Testis (tissue), 3 donors: ENCODE measurements around the gene C5orf58. TPM values are rescaled to one million over a fixed set of nuclear protein-coding genes. Genes with fewer than 3 reads are reported as not detected.

Experiments used
- DNase-seq: peaks from one replicate; pipeline ENCODE4 v3.0.0-alpha.2; 2019
- H3K27ac ChIP-seq, 2 donors: fragments of 200-600 bp; sonication (generic); one replicate each; pipeline ENCODE4 v1.5.1; 2019
- H3K27me3 ChIP-seq: fragments of 200-600 bp; sonication (generic); one replicate; pipeline ENCODE4 v1.5.1; 2019
- H3K36me3 ChIP-seq: fragments of 200-600 bp; sonication (generic); one replicate; pipeline ENCODE4 v1.5.1; 2017; ENCODE audit warnings: low read depth; ENCODE audit errors: missing control alignments
- H3K4me1 ChIP-seq: fragments of 200-600 bp; sonication (generic); one replicate; pipeline ENCODE4 v1.5.1; 2019
- H3K4me3 ChIP-seq, 2 donors: fragments of 200-600 bp; sonication (generic); one replicate each; pipeline ENCODE4 v1.5.1; 2017 to 2019
- H3K9me3 ChIP-seq: fragments of 200-600 bp; sonication (generic); one replicate; pipeline ENCODE4 v1.5.1; 2017
- POLR2A ChIP-seq: fragments of 450-650 bp; IDR thresholded peaks from one replicate; pipeline ENCODE4 v1.6.1; 2017; ENCODE audit warnings: antibody characterized with exemption, mild to moderate bottlenecking, moderate library complexity
- WGBS, 2 donors: methylation state at CpG; one replicate each; pipeline ENCODE4 v1.1.5; 2018; 5-methylcytosine and 5-hydroxymethylcytosine counted together
- intact Hi-C: fragments of 100-400 bp; cut with DNase I; formaldehyde crosslinking; loops from one replicate; pipeline ENCODE4 v1.15.1; 2023; ENCODE audit warnings: low total_unique reads
- polyA plus RNA-seq: library from polyadenylated mRNA; stranded (reverse); fragments of 350-450 nt; fragmentation: Illumina TruSeq; extraction: RNeasy Lipid Tissue Mini Kit (QIAGEN cat#74804); gene quantifications from one replicate; pipeline ENCODE4 v1.2.3, GENCODE V29; 2014; ENCODE audit warnings: low read depth, low replicate concordance; ENCODE audit not compliant: insufficient read depth
- total RNA-seq, 2 donors: library from RNA; depleted of rRNA; stranded (reverse); fragments of >200 nt; gene quantifications; one replicate each; pipeline ENCODE4 v1.2.3, GENCODE V29; 2016
- TF ChIP-seq, protein P1 (sequence below), 3 experiments: fragments of 450-650 bp in 2 of 3; fragments of 200-600 bp in 1 of 3; sonication (generic) in 1 of 3; IDR thresholded peaks; one replicate each; pipeline ENCODE4 v1.5.1; 2016 to 2019; ENCODE audit warnings: antibody characterized with exemption in 3 of 3, mild to moderate bottlenecking in 2 of 3, moderate library complexity in 1 of 3

The C5orf58 gene
- total and polyA plus RNA-seq, 3 donors from 2014 or later: 40.9 to 266 (median 72.7) TPM

DNA sequence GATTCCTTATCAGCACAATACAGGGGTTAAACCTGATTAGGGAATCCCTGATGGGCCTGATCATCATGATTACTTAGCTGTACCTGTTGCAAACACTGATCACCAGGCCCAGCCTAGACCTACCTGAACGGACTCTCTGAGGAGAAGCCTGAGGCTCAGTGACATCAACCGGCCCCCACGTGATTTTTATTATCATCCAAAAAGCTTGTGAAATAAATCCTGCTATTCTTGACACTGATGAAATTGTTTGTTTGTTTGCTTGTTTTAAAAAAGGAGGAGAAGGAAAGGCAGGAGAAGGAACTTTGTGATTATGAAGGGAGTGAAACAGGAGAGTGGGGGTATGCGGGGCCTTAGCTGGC is 46.7 kb downstream of the C5orf58 start:
- Histone ChIP-seq H3K27me3 (no peaks in the 10 kb centered on the region), H3K27ac (peak overlapping the region; percentile 55 to 78), H3K9me3 (no peaks in the 10 kb centered on the region), H3K36me3 (no peaks in the 10 kb centered on the region), H3K4me1 (peaks cover 26% of the 10 kb centered on the region), H3K4me3 (no peak overlapping the region)
- WGBS, 2 donors: 83 to 88% methylated on average over 4 of the region's 4 CpGs
- TF ChIP-seq, protein P1, sequence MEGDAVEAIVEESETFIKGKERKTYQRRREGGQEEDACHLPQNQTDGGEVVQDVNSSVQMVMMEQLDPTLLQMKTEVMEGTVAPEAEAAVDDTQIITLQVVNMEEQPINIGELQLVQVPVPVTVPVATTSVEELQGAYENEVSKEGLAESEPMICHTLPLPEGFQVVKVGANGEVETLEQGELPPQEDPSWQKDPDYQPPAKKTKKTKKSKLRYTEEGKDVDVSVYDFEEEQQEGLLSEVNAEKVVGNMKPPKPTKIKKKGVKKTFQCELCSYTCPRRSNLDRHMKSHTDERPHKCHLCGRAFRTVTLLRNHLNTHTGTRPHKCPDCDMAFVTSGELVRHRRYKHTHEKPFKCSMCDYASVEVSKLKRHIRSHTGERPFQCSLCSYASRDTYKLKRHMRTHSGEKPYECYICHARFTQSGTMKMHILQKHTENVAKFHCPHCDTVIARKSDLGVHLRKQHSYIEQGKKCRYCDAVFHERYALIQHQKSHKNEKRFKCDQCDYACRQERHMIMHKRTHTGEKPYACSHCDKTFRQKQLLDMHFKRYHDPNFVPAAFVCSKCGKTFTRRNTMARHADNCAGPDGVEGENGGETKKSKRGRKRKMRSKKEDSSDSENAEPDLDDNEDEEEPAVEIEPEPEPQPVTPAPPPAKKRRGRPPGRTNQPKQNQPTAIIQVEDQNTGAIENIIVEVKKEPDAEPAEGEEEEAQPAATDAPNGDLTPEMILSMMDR (IDR thresholded peaks at IDR 0.05): no peak
- TF ChIP-seq POLR2A: no peak
- intact Hi-C loops: no loop called here
- no peak for DNase-seq

DNA sequence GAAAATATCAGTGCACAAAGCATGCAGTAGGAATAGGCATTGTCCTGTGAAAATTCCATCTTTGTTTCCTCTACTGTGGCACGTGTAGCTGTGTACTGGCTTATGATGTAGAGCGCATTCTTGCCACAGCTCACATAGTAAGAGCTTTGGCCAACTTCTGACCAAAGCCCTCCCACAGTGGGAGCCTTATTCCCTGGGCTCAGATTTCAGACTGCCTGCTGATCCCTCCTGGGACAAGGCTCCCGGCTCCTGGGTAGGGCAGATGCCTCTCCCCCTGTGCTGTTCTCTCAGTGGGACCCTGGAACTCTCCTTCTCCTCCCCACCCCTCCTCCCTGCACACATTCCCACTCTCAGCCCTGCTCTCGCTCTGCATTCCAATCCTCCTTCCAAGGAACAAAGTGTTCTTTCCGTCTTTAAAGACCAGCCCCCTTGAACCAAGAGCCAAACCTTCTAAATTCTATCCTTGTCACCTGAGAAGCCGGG is 47.3 kb downstream of the C5orf58 start:
- 44 to 56% methylated on average over 6 of the region's 6 CpGs for WGBS, 2 donors
- H3K27ac ChIP-seq: peak overlapping the region; percentile 55 to 78
- DNase-seq: peak; percentile 66

DNA sequence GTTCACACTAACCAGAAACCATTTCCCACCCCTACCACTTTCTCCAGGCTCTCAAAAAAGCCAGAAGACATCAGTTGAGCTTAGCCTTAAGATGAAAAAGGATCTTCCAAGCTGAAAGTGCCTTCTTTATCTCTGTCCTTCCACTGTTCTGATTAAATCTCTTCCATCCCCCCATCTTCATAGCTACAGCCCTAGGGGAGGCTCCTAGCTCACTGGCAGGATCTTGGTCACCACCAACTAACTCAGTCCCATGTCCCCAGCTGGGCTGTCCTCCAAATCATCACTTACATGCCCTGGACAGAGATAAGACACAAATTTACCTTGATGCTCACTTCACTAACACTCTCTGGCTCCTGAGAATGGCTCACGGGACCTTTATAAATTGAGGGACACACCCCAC is 50.5 kb downstream of the C5orf58 start:
- WGBS, 2 donors: 89 to 100% methylated on average over 1 of the region's 1 CpG
- Histone ChIP-seq H3K27ac (no peak overlapping the region), H3K27me3 (no peaks in the 10 kb centered on the region), H3K4me1 (peaks cover 34% of the 10 kb centered on the region), H3K4me3 (no peak overlapping the region), H3K36me3 (no peaks in the 10 kb centered on the region), H3K9me3 (no peaks in the 10 kb centered on the region)
- intact Hi-C loops: no loop called here
- no peak for TF ChIP-seq POLR2A
- TF ChIP-seq, protein P1 (IDR thresholded peaks at IDR 0.05): no peak
- no peak for DNase-seq

More for the DNA sequence above, 47.3 kb downstream of the C5orf58 start:
- no peaks in the 10 kb centered on the region for H3K9me3 ChIP-seq
- H3K27me3 ChIP-seq: no peaks in the 10 kb centered on the region
- no peak for TF ChIP-seq POLR2A
- TF ChIP-seq, protein P1 (IDR thresholded peaks at IDR 0.05): no peak
- no peak overlapping the region for H3K4me3 ChIP-seq
- intact Hi-C loops: no loop called here
- no peaks in the 10 kb centered on the region for H3K36me3 ChIP-seq
- peaks cover 26% of the 10 kb centered on the region for H3K4me1 ChIP-seq

DNA sequence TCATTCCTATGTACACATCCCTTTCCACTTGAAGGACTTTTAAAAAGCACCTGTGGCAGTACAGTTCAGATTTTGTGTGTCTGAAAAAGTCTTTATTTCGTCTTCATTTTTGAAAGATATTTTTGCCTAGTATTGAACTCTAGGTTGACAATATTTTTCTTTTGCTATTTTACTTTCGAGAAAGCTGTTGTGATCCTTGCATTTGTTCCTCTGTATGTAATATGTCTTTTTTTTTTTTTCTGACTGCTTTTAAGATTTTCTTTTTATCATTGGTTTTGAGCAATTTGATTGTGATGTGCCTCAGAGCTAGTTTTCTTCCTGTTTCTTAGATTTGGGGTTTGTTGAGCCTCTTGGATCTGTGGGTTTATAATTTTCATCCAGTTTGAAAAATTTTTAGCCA is 51.4 kb downstream of the C5orf58 start:
- H3K9me3 ChIP-seq: no peaks in the 10 kb centered on the region
- intact Hi-C loops: no loop called here
- no peak overlapping the region for H3K4me3 ChIP-seq
- peaks cover 26% of the 10 kb centered on the region for H3K4me1 ChIP-seq
- H3K27me3 ChIP-seq: no peaks in the 10 kb centered on the region
- no peak for TF ChIP-seq POLR2A
- TF ChIP-seq, protein P1 (IDR thresholded peaks at IDR 0.05): no peak
- H3K36me3 ChIP-seq: no peaks in the 10 kb centered on the region
- no peak overlapping the region for H3K27ac ChIP-seq
- 92 to 94% methylated on average over 2 of the region's 2 CpGs for WGBS, 2 donors
- DNase-seq: no peak

DNA sequence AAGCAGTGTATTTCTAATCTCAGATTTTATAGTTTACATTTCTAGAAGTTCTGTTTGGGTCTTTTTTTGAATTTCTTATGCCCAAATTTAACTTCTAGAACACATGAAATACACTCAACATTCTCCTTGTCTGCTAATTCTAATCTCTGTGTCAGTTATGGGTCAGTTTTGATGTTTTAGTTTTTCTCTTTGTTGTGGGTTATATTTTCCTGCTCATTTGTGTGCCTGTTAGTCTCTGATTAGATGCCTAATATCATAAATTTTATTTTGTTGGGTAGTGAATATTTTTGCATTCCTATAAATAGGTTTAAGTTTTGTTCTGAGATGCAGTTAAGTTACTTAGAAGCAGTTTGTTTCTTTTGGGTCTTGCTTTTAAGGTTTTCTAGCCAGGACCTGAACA is 52.4 kb downstream of the C5orf58 start:
- Histone ChIP-seq H3K9me3 (no peaks in the 10 kb centered on the region), H3K4me1 (peaks cover 17% of the 10 kb centered on the region), H3K27ac (no peak overlapping the region), H3K36me3 (no peaks in the 10 kb centered on the region), H3K4me3 (no peak overlapping the region), H3K27me3 (no peaks in the 10 kb centered on the region)
- intact Hi-C loops: no loop called here
- TF ChIP-seq, protein P1 (IDR thresholded peaks at IDR 0.05): no peak
- no peak for TF ChIP-seq POLR2A
- no peak for DNase-seq
